ENCODE measurements around the gene CLOCK. TPM values are rescaled to one million over a fixed set of nuclear protein-coding genes. Genes with fewer than 3 reads are reported as not detected.
A peak's percentile ranks its signal among the peaks of the same experiment; 100 is the strongest.

The CLOCK gene
- total RNA-seq, 1 experiment from 2014 or later = 21.7 TPM

DNA sequence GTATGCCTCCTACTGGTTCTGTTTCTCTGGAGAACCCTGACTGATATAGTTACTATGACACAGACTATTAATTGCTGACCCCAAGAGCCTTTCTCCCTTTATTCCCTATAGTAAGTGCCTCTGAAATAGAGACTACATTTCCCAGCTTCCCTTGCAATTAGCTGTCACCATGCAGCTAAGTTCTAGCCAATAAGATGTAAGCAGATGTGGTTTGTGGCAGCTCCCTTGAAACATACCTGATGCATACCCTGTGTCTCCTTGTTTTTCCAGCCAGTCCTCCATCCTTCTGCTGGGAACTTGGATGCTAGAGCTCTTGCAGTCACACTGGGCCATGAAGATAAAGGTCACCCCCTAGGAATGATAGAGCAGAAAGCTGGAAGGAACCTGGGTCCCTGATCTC lies 160.6 kb downstream of the CLOCK start:
- DNase-seq (ENCODE audit: extremely low read depth, low read depth) = no peak

DNA sequence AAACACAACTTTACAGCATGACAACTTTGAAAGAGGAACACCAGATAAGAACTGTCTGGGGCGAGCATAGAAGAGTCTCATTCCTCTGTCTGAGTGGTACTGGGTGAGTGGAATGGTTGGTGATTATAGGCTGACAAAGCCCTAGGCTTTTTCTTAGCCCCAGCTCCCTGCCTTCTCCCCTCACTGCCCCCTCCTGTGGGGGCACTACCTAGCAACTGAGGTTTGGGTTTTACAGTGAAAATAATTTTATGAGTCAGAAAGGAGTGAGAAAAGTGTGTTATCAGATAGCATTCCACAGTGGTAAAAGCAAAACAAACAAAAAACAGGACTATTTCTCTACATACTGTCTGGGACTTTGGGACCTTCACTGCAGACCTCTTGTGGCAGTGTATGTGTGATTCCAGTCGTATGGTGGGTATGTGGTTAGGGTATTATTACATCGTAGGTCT lies 161.5 kb downstream of the CLOCK start:
- no peak for DNase-seq (ENCODE audit: extremely low read depth, low read depth)

DNA sequence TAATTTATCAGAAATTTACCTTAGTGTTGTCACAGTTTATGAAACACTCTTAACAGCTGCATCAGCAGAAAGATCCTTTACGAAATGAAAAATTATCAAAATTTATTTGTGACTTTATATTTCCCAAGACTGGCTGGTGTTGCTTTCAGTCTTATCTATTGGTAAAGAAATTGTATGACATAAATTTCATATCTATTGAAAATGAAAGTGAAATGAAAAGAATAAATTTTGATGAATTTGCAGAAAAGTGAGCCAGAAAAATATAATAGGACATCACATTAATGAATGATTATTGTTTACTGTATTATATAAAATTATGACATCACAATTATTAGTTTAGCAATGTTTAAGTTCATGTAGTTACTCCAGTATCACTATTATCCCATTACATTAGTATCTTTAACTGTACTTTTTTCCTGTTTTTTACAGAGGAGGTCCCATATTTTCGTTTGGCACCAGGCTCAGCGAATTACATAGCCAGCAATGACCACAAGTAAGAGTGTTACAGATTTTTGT lies 164.2 kb downstream of the CLOCK start:
- DNase-seq (ENCODE audit: extremely low read depth, low read depth) = no peak

DNA sequence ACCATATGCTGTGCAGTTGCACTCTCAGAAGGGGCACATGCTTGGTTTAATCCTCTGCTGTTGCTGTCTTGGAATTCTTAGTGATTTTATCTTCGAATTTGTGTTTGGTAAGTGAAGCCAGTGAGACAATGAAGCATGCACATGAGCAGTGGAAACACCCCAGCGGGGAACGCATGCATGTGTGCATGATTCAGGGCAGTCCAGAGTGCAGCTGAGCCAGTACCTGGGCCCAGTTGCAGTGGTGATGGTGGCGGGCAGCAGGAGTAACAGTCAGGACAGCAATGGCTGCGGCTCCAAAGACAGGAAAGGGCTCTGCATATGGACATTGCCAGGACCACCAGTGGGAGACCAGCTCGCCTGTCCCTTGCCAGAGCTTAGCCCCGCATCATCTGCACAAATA lies 165.2 kb downstream of the CLOCK start:
- DNase-seq (ENCODE audit: extremely low read depth, low read depth) = no peak

DNA sequence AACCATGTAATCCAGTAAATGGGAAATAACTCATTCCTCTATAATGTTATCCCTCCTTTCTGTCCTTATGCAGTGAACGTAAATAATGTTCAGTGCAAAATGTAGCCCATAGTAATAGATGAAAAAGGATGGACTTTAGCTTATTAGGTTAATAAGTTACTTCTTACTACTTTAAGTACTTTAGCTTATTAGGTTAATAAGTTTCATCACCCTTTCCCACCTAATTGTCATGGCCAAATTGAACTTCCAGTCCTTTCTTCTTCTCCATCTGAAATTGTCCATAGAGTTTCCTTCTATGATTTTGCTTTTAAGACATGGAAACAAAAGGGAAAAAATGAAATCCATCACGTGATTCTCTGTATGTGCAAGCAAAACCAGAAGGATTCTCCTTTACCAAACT lies 166.1 kb downstream of the CLOCK start:
- DNase-seq (ENCODE audit: extremely low read depth, low read depth) = no peak

DNA sequence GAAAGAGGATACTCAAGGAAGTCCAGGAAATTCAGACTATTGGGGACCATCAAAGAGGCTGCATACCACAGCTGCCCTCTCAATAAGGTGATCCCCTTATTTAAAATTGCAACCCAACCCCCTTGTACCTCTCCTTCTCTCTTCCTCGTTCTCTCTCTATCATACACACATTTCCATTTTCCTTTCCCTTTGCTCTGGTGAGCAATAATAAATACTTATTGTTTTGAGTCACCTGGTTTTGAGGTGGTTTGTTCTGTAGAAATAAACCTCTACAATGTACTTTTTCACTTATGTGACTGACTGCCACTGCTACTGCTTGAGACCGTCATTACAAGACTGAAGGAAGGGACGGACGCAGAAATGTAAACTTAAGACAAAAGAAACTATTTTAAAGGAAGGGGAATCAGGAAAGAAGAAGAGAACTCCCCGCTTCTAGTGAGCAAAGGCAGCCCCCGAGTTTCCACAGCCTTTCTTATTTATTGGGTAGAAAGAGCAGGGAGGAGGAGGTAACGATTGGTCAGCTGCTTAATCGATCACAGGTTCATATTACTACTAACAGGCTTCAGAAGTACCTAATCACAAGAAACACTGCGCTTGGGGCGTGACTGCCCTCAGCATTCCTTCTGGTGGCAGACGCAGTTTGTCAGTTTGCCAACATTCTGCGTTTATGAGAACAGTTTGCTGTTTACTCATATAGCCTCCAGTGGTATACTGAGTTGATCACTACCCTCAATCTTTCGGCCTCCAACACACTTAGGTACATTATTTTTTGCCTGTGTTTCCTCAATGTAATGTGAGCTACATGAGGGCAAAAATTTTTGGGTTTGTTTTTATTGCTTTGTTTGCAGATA lies 167.9 kb downstream of the CLOCK start:
- DNase-seq (ENCODE audit: extremely low read depth, low read depth) = peak; percentile 58

Small RNAs within 50 kb of the gene (small RNA-seq; reads per million reads assigned to genes)
- 0 reads per million in 2 experiments for gene RF00019

Other genes starting within 250 kb of the CLOCK start
- gene SRD5A3, start 200.7 kb downstream of the CLOCK start, total RNA-seq (2014; rRNA removed; shearing (Covaris generic)) = 14.3 and 16.5 TPM in 2 replicates
- gene TMEM165, start 151.0 kb downstream of the CLOCK start, total RNA-seq (2014; rRNA removed; shearing (Covaris generic)) = 75.1 and 79.1 TPM in 2 replicates
- not detected in 2 replicates for gene PDCL2, start 45.3 kb upstream of the CLOCK start, total RNA-seq (2014; rRNA removed; shearing (Covaris generic))
- gene NMU, start 89.4 kb upstream of the CLOCK start, total RNA-seq (2014; rRNA removed; shearing (Covaris generic)) = 3.1 and 4.9 TPM in 2 replicates

Measured in NCI-H460 (cell line).